ENCODE measurements around the gene ZNF232.
"Not testable (repeated sequence)": the region's sequence is repeated elsewhere in the genome, so short reads cannot be mapped to it uniquely, and the experiment has no call there.

GRCh38 chr17:5122056-5122455 is 10.4 kb upstream of the ZNF232 start:
- not testable (repeated sequence) for TF ChIP-seq EP300 (IDR thresholded peaks at IDR 0.05; ENCODE audit: borderline replicate concordance in 1 of 2, low read depth in 1 of 2, low read length in 1 of 2); RCOR1 (IDR thresholded peaks at IDR 0.05; ENCODE audit: low read length); POLR2AphosphoS5 (IDR thresholded peaks at IDR 0.05; ENCODE audit: low read depth, low read length); USF1 (IDR thresholded peaks at IDR 0.05; ENCODE audit: borderline replicate concordance, low read depth); JUND (IDR thresholded peaks at IDR 0.05); TAF1 (IDR thresholded peaks at IDR 0.05; ENCODE audit: borderline replicate concordance, low read depth, low read length); RAD21 (IDR thresholded peaks at IDR 0.05; ENCODE audit: low read length); YY1 (IDR thresholded peaks at IDR 0.05; ENCODE audit: low read depth); FOSL2 (IDR thresholded peaks at IDR 0.05; ENCODE audit: borderline replicate concordance, low read depth)
- TF ChIP-seq, protein P1, sequence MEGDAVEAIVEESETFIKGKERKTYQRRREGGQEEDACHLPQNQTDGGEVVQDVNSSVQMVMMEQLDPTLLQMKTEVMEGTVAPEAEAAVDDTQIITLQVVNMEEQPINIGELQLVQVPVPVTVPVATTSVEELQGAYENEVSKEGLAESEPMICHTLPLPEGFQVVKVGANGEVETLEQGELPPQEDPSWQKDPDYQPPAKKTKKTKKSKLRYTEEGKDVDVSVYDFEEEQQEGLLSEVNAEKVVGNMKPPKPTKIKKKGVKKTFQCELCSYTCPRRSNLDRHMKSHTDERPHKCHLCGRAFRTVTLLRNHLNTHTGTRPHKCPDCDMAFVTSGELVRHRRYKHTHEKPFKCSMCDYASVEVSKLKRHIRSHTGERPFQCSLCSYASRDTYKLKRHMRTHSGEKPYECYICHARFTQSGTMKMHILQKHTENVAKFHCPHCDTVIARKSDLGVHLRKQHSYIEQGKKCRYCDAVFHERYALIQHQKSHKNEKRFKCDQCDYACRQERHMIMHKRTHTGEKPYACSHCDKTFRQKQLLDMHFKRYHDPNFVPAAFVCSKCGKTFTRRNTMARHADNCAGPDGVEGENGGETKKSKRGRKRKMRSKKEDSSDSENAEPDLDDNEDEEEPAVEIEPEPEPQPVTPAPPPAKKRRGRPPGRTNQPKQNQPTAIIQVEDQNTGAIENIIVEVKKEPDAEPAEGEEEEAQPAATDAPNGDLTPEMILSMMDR (IDR thresholded peaks at IDR 0.05) = not testable (repeated sequence)
- TF ChIP-seq, protein P2, sequence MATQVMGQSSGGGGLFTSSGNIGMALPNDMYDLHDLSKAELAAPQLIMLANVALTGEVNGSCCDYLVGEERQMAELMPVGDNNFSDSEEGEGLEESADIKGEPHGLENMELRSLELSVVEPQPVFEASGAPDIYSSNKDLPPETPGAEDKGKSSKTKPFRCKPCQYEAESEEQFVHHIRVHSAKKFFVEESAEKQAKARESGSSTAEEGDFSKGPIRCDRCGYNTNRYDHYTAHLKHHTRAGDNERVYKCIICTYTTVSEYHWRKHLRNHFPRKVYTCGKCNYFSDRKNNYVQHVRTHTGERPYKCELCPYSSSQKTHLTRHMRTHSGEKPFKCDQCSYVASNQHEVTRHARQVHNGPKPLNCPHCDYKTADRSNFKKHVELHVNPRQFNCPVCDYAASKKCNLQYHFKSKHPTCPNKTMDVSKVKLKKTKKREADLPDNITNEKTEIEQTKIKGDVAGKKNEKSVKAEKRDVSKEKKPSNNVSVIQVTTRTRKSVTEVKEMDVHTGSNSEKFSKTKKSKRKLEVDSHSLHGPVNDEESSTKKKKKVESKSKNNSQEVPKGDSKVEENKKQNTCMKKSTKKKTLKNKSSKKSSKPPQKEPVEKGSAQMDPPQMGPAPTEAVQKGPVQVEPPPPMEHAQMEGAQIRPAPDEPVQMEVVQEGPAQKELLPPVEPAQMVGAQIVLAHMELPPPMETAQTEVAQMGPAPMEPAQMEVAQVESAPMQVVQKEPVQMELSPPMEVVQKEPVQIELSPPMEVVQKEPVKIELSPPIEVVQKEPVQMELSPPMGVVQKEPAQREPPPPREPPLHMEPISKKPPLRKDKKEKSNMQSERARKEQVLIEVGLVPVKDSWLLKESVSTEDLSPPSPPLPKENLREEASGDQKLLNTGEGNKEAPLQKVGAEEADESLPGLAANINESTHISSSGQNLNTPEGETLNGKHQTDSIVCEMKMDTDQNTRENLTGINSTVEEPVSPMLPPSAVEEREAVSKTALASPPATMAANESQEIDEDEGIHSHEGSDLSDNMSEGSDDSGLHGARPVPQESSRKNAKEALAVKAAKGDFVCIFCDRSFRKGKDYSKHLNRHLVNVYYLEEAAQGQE (IDR thresholded peaks at IDR 0.05; ENCODE audit: low read depth, low read length) = not testable (repeated sequence)
